ENCODE measurements around the gene PLEKHB2. TPM values are rescaled to one million over a fixed set of nuclear protein-coding genes. Genes with fewer than 3 reads are reported as not detected.

PLEKHB2 gene
- polyA plus RNA-seq, 2 of the 4 experiments (the other 2 are of a cell fraction), result 57.5 to 76.6 TPM

- no peak overlapping the region for H3K4me2 ChIP-seq
- CTCF ChIA-PET, result interaction anchor here (1.3 kb wide), 1 partner anchor 8 kb away, joined by 4 read pairs; no protein-coding TSS in a partner anchor
- ATAC-seq, result no peak
- no peak for TF ChIP-seq GATA3 (IDR thresholded peaks at IDR 0.05; ENCODE audit: borderline replicate concordance)
- no peak for TF ChIP-seq TFCP2L1 (CRISPR knock-in tag; IDR thresholded peaks at IDR 0.05)
- no peak for TF ChIP-seq ELK1 (IDR thresholded peaks at IDR 0.05; ENCODE audit: low read depth, low read length)
- TF ChIP-seq ESRRA (IDR thresholded peaks at IDR 0.05; ENCODE audit: borderline replicate concordance, low read length), result no peak
- no peak for TF ChIP-seq MAZ (IDR thresholded peaks at IDR 0.05; ENCODE audit: borderline replicate concordance, low read depth, low read length)
- TF ChIP-seq, protein P1, sequence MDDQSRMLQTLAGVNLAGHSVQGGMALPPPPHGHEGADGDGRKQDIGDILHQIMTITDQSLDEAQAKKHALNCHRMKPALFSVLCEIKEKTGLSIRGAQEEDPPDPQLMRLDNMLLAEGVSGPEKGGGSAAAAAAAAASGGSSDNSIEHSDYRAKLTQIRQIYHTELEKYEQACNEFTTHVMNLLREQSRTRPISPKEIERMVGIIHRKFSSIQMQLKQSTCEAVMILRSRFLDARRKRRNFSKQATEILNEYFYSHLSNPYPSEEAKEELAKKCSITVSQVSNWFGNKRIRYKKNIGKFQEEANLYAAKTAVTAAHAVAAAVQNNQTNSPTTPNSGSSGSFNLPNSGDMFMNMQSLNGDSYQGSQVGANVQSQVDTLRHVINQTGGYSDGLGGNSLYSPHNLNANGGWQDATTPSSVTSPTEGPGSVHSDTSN (IDR thresholded peaks at IDR 0.05), result no peak
- no peak for TF ChIP-seq HMGXB4 (CRISPR knock-in tag; IDR thresholded peaks at IDR 0.05; ENCODE audit: borderline replicate concordance)
- TF ChIP-seq JUNB (IDR thresholded peaks at IDR 0.05), result no peak
- TF ChIP-seq KDM5A (IDR thresholded peaks at IDR 0.05), result no peak
- TF ChIP-seq, protein P2, sequence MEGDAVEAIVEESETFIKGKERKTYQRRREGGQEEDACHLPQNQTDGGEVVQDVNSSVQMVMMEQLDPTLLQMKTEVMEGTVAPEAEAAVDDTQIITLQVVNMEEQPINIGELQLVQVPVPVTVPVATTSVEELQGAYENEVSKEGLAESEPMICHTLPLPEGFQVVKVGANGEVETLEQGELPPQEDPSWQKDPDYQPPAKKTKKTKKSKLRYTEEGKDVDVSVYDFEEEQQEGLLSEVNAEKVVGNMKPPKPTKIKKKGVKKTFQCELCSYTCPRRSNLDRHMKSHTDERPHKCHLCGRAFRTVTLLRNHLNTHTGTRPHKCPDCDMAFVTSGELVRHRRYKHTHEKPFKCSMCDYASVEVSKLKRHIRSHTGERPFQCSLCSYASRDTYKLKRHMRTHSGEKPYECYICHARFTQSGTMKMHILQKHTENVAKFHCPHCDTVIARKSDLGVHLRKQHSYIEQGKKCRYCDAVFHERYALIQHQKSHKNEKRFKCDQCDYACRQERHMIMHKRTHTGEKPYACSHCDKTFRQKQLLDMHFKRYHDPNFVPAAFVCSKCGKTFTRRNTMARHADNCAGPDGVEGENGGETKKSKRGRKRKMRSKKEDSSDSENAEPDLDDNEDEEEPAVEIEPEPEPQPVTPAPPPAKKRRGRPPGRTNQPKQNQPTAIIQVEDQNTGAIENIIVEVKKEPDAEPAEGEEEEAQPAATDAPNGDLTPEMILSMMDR (IDR thresholded peaks at IDR 0.05), result no peak
- no peak for TF ChIP-seq CHD4 (IDR thresholded peaks at IDR 0.05; ENCODE audit: borderline replicate concordance)
- H3K27ac ChIP-seq, result no peak overlapping the region
- FAIRE-seq, result no peak
- no peak overlapping the region for H3K4me3 ChIP-seq
- 96% methylated on average over 2 of the region's 2 CpGs for WGBS (ENCODE audit: missing lambda C conversion rate)
- H3K9me3 ChIP-seq, result no peaks in the 10 kb centered on the region
- POLR2A ChIA-PET, result no interaction called here
- DNase-seq (ENCODE audit: low read depth in 1 of 2, low spot score in 1 of 2), result no peak
- no peaks in the 10 kb centered on the region for H3K4me1 ChIP-seq
Measured at GRCh38 chr2:131145040-131145439, 39.9 kb downstream of the PLEKHB2 start.

- TF ChIP-seq ZFP36 (IDR thresholded peaks at IDR 0.05; ENCODE audit: borderline replicate concordance, partially characterized antibody) (no peak), FOSL2 (IDR thresholded peaks at IDR 0.05) (no peak), FOSL2 (CRISPR knock-in tag; IDR thresholded peaks at IDR 0.05) (no peak), MAX (IDR thresholded peaks at IDR 0.05) (no peak), HOXA7 (CRISPR knock-in tag; IDR thresholded peaks at IDR 0.05) (no peak), ELK1 (IDR thresholded peaks at IDR 0.05; ENCODE audit: low read depth, low read length) (no peak)
- TF ChIP-seq, protein P3, sequence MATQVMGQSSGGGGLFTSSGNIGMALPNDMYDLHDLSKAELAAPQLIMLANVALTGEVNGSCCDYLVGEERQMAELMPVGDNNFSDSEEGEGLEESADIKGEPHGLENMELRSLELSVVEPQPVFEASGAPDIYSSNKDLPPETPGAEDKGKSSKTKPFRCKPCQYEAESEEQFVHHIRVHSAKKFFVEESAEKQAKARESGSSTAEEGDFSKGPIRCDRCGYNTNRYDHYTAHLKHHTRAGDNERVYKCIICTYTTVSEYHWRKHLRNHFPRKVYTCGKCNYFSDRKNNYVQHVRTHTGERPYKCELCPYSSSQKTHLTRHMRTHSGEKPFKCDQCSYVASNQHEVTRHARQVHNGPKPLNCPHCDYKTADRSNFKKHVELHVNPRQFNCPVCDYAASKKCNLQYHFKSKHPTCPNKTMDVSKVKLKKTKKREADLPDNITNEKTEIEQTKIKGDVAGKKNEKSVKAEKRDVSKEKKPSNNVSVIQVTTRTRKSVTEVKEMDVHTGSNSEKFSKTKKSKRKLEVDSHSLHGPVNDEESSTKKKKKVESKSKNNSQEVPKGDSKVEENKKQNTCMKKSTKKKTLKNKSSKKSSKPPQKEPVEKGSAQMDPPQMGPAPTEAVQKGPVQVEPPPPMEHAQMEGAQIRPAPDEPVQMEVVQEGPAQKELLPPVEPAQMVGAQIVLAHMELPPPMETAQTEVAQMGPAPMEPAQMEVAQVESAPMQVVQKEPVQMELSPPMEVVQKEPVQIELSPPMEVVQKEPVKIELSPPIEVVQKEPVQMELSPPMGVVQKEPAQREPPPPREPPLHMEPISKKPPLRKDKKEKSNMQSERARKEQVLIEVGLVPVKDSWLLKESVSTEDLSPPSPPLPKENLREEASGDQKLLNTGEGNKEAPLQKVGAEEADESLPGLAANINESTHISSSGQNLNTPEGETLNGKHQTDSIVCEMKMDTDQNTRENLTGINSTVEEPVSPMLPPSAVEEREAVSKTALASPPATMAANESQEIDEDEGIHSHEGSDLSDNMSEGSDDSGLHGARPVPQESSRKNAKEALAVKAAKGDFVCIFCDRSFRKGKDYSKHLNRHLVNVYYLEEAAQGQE (IDR thresholded peaks at IDR 0.05), result no peak
- Histone ChIP-seq H3K9me3 (no peaks in the 10 kb centered on the region), H3K4me3 (no peak overlapping the region), H3K4me2 (no peak overlapping the region), H3K27ac (no peak overlapping the region), H3K4me1 (no peaks in the 10 kb centered on the region)
- CTCF ChIA-PET, result no interaction called here
- DNase-seq (ENCODE audit: low read depth in 1 of 2, low spot score in 1 of 2) (no peak), FAIRE-seq (no peak), ATAC-seq (no peak)
- 95% methylated on average over 7 of the region's 7 CpGs for whole genome bisulfite sequencing (ENCODE audit: missing lambda C conversion rate)
- POLR2A ChIA-PET, result no interaction called here
Measured at GRCh38 chr2:131146231-131146630, 41.1 kb downstream of the PLEKHB2 start.

All from A549 (cell line).